Astrocyte of the hippocampus (primary cell): ENCODE measurements around the gene PARD3.

Experiments
- DNase-seq: peaks from one replicate; pipeline ENCODE4 v3.0.0; 2011; ENCODE audit warnings: low read depth, low spot score

Gene PARD3

DNA sequence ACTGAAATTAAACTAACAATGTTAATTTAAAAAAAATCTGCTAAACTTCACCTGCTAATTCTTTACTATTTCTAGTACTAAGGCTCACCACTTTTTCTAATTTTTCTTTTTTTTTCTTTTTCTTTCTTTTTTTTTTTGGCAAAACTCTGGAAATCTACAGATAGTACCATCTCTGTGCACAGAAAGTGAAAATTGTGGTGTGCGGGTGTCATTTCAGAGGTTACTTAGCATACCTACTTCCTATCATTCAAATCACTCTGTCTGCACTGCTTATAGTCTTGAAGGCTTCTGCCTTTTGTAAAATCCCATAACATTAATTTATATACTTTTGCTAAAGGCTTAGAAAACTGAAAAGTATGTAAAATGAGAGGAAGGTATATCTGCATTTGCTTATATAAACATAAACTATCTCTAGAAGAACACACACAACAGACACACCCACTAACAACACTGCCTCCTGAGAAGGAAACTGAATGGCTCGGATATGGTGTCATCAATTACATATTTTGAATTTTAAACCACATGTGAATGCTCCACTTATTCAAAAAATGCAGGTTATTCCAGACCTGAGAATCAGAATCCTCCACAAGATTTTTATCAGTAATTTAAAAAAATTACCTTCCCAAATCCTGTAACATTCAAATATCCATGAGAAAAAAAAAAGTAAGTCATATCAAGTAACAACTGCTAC is 229.5 kb downstream of the PARD3 start:
- no peak for DNase-seq

- DNase-seq, result peak; percentile 45
These were observed 230.9 kb downstream of the PARD3 start for GRCh38 chr10:34584164-34584563.

DNA sequence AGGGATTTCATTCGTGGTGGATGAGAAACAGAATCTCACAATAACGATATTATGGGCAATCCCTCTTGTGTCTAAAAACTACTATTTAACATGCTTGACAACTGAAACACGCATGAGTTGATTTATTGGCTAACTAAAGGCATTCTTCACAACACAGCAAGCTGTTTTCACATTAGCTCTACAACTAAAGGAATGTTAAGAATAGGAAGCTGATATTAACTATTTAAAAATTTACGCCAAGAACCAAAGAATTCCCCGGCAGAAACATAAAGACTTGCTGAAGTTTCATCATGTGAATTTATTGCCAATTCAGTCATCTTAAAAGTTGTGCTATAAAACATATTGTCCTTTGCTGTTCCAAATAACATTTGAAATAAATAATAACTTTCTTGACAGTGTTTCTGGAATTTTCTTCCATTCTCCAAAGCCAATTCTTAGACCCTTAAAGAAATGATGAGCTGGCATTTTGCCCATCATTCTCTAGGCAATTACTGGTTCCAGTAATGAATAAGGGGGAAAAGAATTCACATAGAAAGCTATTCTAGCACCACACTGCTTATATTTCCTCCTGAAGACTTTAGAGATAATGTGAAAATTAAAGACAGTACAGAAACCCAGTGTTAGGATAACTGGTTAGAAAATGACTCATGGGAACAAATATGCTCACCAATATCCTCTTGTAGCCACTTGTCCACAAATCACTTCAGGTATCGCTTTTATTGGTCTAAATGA is 233.1 kb downstream of the PARD3 start:
- DNase-seq, result peak; percentile 53

- peak; percentile 60 for DNase-seq
These were observed 234.5 kb downstream of the PARD3 start for GRCh38 chr10:34580643-34581042.

- no peak for DNase-seq
These were observed 234.9 kb downstream of the PARD3 start for GRCh38 chr10:34580214-34580613.

- DNase-seq, result no peak
These were observed 236.6 kb downstream of the PARD3 start for GRCh38 chr10:34578468-34578867.

- DNase-seq, result no peak
These were observed 238.3 kb downstream of the PARD3 start for GRCh38 chr10:34576797-34577196.

GRCh38 chr10:34575882-34576281 is 239.2 kb downstream of the PARD3 start:
- no peak for DNase-seq

DNA sequence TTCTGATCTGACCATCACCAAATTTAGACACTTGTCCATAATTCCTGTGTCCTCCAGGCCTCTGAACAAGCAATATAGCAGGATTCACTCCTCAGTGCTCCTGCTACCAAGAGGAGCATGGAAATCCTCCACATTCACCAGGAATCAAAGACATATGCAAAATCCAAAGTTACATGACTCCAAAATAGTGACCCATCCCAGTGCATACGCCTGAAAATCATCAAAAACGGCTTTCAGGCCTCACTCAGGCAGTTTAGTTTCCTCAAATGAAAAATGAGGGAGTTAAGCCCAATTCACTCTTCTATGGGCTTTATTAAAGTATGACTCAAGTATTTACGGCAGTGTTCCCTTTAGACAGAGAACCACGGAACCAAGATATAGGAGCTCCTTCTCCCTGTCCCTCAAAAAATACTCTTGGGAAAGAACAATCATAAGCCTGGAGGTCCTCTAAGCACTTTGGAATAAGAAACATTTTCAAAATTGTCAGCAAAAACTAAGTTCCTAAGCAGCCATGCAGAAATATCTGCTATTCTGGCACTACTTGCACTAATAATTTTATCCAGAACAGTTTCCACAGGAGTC is 240.7 kb downstream of the PARD3 start:
- DNase-seq, result no peak

DNA sequence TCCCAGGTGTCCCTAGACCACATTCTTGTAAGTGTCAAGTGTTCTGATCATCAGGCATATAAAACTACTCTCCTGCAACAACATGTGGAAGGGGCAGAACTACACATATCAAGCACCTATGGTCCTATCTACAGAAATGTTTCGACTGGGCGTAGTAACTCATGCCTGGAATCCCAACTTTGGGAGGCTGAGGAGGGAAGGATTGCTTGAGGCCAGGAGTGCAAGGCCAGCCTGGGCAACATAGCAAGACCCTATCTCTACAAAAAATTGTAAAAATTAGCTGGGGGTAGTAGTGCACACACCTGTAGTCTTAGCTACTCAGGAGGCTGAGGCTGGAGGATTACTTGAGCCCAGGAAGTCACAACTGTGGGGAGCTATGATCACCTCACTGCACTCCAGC is 244.2 kb downstream of the PARD3 start:
- DNase-seq, result no peak

DNA sequence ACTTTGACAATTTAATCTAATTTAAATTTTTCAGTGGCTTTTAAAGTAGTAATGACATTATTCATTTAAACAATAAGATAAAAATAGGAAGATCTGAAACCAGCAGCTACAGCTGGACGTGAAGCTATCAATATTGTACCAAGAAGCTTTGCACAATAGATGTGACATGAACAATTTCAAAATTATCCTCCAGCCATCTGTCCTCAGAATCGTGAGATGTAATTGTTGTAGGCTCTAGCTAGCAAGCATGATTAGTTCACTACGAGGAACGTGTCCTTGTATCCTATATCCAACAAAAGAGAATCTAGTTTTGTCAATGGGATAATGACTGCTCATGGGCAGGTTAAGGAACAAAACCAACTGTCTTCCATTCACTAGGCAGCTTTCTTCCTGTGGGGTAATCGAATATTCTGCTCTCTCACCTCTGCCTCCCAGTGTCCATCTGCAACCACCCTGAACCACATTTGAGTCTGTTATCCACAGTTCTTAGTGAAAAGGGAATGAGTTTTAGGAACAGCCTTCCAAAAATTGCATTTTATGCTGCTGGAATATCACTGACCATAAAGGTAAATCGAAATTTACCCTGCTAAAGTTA is 247.3 kb downstream of the PARD3 start:
- no peak for DNase-seq

DNA sequence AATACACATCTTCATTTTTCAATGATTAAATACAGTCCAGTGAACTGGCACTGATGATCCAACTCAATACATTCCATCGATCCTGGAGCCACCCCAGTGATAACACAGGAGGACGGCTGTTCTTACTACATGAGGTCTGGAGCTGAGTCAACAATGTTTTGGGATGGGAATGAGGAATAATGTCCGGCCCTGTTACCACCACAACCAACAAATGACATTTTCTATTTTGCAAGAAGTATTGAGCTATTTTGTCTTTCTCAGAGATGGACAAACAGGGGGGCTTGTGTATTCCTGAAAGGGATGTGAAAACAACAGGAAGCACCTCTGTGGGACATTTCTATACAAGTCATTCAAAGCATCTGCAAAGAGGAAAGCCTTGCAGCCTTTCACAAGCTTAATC is 249.2 kb downstream of the PARD3 start:
- DNase-seq, result peak; percentile 67

DNA sequence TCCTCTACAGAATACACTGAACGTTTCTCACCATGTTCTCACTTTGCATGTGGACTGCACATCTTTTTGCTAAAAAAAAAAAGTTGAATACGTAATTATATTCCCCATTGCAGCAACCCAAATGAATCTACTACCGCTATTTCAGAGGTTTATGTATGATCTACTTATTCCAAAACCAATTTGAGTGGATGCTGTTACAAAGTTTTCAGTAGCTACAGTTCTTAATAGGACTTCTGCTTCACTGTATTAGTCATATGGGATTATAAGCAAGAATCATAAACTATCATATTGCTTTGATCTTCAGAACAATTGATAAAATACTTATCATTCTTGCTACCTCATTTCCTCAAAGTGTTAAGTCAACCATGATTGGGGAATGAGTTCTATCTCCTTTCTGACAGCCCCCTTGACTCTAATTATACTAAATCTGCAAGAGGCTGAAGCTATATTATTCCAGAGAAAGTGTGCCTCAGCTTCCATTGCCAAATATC is 257.0 kb downstream of the PARD3 start:
- DNase-seq, result no peak

DNA sequence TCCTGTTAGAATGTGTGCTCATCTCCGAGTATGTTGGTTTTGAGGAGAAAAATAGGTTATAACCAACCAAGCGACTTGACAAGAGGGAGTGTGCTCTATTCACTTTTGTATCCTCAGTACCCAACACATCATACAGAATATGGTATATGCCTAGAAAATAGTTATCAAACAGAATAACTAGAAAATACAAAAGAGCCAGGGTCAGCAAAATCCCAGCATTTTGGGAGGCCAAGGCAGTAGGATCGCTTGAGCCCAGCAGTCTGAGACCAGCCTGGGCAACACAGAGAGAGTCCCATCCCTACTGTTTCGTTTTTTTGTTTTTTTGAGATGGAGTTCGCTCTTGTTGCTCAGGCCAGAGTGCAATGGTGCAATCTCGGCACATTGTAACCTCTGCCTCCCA is 257.9 kb downstream of the PARD3 start:
- DNase-seq, result no peak

DNA sequence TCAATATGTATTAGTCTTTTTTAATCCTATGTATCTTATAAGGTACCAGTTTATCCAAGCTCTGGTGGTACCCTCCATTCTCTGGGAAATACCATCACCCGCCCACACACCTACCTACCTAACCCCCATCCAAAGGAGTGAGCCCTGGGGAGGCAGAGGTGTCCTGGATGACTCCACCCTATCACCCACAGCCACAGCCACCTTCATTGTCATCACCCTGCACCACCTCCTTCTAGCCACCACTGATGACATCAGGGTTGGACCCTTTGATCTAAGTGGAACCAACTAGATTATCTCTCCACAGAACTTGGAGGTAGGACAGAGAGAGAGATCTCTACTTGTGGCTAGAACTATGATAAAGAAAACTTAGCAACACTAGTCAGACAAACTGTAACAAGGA is 259.4 kb downstream of the PARD3 start:
- DNase-seq, result no peak

DNA sequence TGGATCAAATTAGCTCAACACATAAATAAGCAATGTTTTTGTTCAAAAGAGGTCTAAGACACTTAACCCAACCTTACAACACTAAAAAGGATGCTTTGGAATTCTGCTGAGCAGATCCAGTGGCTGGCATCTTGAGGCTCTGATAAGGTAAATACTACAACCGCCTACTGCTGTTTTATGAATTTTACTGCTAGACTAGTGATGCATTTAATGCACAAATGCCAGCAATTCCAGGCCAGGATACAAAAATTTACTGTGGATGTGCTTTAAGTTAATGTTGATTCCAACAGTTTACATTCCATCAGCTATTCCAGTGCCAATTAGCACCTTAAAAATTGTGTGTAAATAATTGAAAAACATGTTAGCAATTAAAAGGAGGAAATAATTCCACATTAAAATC is 261.3 kb downstream of the PARD3 start:
- no peak for DNase-seq

GRCh38 chr10:34551295-34551694 is 263.8 kb downstream of the PARD3 start:
- no peak for DNase-seq

- no peak for DNase-seq
These were observed 265.1 kb downstream of the PARD3 start for GRCh38 chr10:34549953-34550352.

GRCh38 chr10:34549001-34549400 is 266.1 kb downstream of the PARD3 start:
- DNase-seq, result no peak

- DNase-seq, result peak; percentile 16
These were observed 266.6 kb downstream of the PARD3 start for GRCh38 chr10:34548466-34548865.

DNA sequence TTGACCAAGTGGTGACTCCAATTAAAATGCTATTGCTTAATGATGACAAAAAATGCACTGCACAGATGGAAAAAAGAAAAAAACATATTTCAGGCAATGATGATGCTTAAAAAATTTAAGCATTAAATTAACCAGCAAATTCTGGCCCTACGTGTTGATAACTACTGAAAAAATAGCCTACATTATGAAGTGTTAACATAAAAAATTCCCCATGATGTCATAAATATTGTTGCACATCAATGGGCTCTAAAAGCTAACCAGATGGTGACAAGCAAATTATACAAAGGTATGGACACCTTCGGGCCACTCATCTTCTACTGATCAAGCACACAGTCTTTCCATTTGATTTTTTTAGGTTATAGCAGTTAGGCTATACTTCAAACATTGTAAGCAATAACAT is 267.4 kb downstream of the PARD3 start:
- DNase-seq, result no peak

DNA sequence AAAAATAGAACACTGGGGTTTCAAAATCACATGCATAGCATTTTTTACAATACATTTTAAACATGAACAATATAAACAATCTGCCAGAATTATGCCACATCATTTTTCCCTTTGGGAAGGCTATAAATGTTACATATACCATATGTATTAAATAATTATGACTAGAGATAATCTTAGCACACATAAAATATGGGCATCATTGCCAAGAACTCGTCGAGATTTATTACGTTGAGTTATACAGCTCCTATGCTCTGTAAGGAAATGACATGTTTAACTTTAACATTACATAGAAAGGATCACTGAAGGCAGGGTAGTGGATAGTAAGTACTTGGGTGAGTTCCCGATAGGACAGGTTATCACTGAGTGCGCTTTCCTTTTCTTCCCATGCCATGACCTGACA is 267.8 kb downstream of the PARD3 start:
- DNase-seq, result no peak
